Measurements from ENCODE around the gene DKK3. TPM values are rescaled to one million over a fixed set of nuclear protein-coding genes. Genes with fewer than 3 reads are reported as not detected.

The DKK3 gene
- polyA plus RNA-seq, 3 donors, result not detected

GRCh38 chr11:12028303-12028702 is 19.9 kb upstream of the DKK3 start:
- H3K4me3 Mint-ChIP-seq, result no peak overlapping the region
- H3K27me3 Mint-ChIP-seq (ENCODE audit: low read depth in 3 of 3), result peaks cover 0 to 2% (median 1%) of the 10 kb centered on the region in 3 donors
- Histone ChIP-seq H3K4me3 (replicated peaks in 1 of 3; ENCODE audit: low read depth in 2 of 3, low read length in 3 of 3) (no peak overlapping the region), H3K27me3 (ENCODE audit: control insufficient read depth in 2 of 2, insufficient read depth in 2 of 2, low read length in 2 of 2) (no peaks in the 10 kb centered on the region), H3K9me3 (replicated peaks in 1 of 2; ENCODE audit: control insufficient read depth in 1 of 2, insufficient read depth in 1 of 2, low read length in 2 of 2) (peaks cover 44 to 56% of the 10 kb centered on the region in 2 donors), H3K9ac (ENCODE audit: insufficient read depth, low read length, poor library complexity, severe bottlenecking) (no peak overlapping the region), H2AFZ (ENCODE audit: insufficient read depth, low read depth, low read length, poor library complexity, severe bottlenecking) (no peak overlapping the region), H3K4me2 (replicated peaks; ENCODE audit: extremely low read depth, low read length, poor library complexity, severe bottlenecking) (no peak overlapping the region), H3K27ac (ENCODE audit: low read depth in 1 of 2, low read length in 2 of 2) (no peak overlapping the region), H4K20me1 (ENCODE audit: insufficient read depth, low read length) (no peaks in the 10 kb centered on the region), H3K79me2 (ENCODE audit: insufficient read depth, low read length) (no peaks in the 10 kb centered on the region), H3K4me1 (ENCODE audit: control insufficient read depth in 1 of 2, insufficient read depth in 2 of 2, low read length in 2 of 2) (peaks cover 4 to 6% of the 10 kb centered on the region in 2 donors), H3K36me3 (replicated peaks in 1 of 2; ENCODE audit: control insufficient read depth in 1 of 2, insufficient read depth in 2 of 2, low read length in 2 of 2) (no peaks in the 10 kb centered on the region)
- WGBS (ENCODE audit: insufficient coverage), result no CpG with 5 or more reads among the region's 2 CpGs
- H3K4me1 Mint-ChIP-seq, result peaks cover 18% of the 10 kb centered on the region
- peaks cover 39 to 63% (median 51%) of the 10 kb centered on the region in 7 donors for H3K9me3 Mint-ChIP-seq
- no peak for TF ChIP-seq CTCF (IDR thresholded peaks at IDR 0.05)
- no peak overlapping the region for H3K27ac Mint-ChIP-seq
- no peak for DNase-seq
- H3K36me3 Mint-ChIP-seq, result no peaks in the 10 kb centered on the region
- intact Hi-C loops (cut with micrococcal nuclease), result no loop called here

- intact Hi-C loops (cut with micrococcal nuclease), result no loop called here
- H3K36me3 ChIP-seq (replicated peaks in 1 of 2; ENCODE audit: control insufficient read depth in 1 of 2, insufficient read depth in 2 of 2, low read length in 2 of 2), result no peaks in the 10 kb centered on the region
- no peak overlapping the region for H3K27ac ChIP-seq (ENCODE audit: low read depth in 1 of 2, low read length in 2 of 2)
- no peak overlapping the region for H3K9ac ChIP-seq (ENCODE audit: insufficient read depth, low read length, poor library complexity, severe bottlenecking)
- no peaks in the 10 kb centered on the region for H3K79me2 ChIP-seq (ENCODE audit: insufficient read depth, low read length)
- H4K20me1 ChIP-seq (ENCODE audit: insufficient read depth, low read length), result no peaks in the 10 kb centered on the region
- no peak for TF ChIP-seq CTCF (IDR thresholded peaks at IDR 0.05)
- peaks cover 0 to 7% (median 1%) of the 10 kb centered on the region in 3 donors for H3K27me3 Mint-ChIP-seq (ENCODE audit: low read depth in 3 of 3)
- no peak overlapping the region for H3K4me2 ChIP-seq (replicated peaks; ENCODE audit: extremely low read depth, low read length, poor library complexity, severe bottlenecking)
- no peak for DNase-seq
- WGBS (ENCODE audit: insufficient coverage), result 30% methylated on average over 2 of the region's 4 CpGs
- peaks cover 48 to 69% (median 60%) of the 10 kb centered on the region in 7 donors for H3K9me3 Mint-ChIP-seq
- H3K27ac Mint-ChIP-seq, result peak overlapping the region in 1 of 7 donors; percentile 67
- peaks cover 18% of the 10 kb centered on the region for H3K4me1 Mint-ChIP-seq
- no peaks in the 10 kb centered on the region for H3K36me3 Mint-ChIP-seq
- no peaks in the 10 kb centered on the region for H3K27me3 ChIP-seq (ENCODE audit: control insufficient read depth in 2 of 2, insufficient read depth in 2 of 2, low read length in 2 of 2)
- peak overlapping the region in 1 of 3 experiments; percentile 1 for H3K4me3 ChIP-seq (replicated peaks in 1 of 3; ENCODE audit: low read depth in 2 of 3, low read length in 3 of 3)
- peaks cover 4 to 6% of the 10 kb centered on the region in 2 donors for H3K4me1 ChIP-seq (ENCODE audit: control insufficient read depth in 1 of 2, insufficient read depth in 2 of 2, low read length in 2 of 2)
- H2AFZ ChIP-seq (ENCODE audit: insufficient read depth, low read depth, low read length, poor library complexity, severe bottlenecking), result no peak overlapping the region
- H3K4me3 Mint-ChIP-seq, result no peak overlapping the region
- H3K9me3 ChIP-seq (replicated peaks in 1 of 2; ENCODE audit: control insufficient read depth in 1 of 2, insufficient read depth in 1 of 2, low read length in 2 of 2), result peaks cover 48 to 59% of the 10 kb centered on the region in 2 donors
Observed at GRCh38 chr11:12026331-12027211, 18.1 kb upstream of the DKK3 start.
